HepG2 (cell line): ENCODE measurements around the gene UBE2O. TPM values are rescaled to one million over a fixed set of nuclear protein-coding genes. Genes with fewer than 3 reads are reported as not detected.

Experiments
- ATRX ChIP-seq: sonication (generic); formaldehyde crosslinking; IDR thresholded peaks from 2 replicates; pipeline ENCODE4 v1.4.0; 2020; ENCODE audit warnings: missing genetic modification reagents, borderline replicate concordance
- CHD4 ChIP-seq: fragments of 200-600 bp; sonication (generic); IDR thresholded peaks from 2 replicates; pipeline ENCODE4 v1.7.0; 2017; ENCODE audit warnings: mild to moderate bottlenecking, low read length, borderline replicate concordance
- DR1 ChIP-seq: sonication (generic); formaldehyde crosslinking; IDR thresholded peaks from 2 replicates; pipeline ENCODE4 v1.8.0; 2021; ENCODE audit warnings: mild to moderate bottlenecking, missing genetic modification reagents, inconsistent platforms
- JUND ChIP-seq: sonication (generic); formaldehyde crosslinking; IDR thresholded peaks from 2 replicates; pipeline ENCODE4 v1.8.0; 2022; ENCODE audit warnings: mild to moderate bottlenecking, missing genetic modification reagents
- KDM1A ChIP-seq: IDR thresholded peaks from 2 replicates; pipeline ENCODE4 v1.6.1; 2016; ENCODE audit warnings: missing compliant biosample characterization
- KLF6 ChIP-seq: IDR thresholded peaks from 2 replicates; pipeline ENCODE4 v1.8.0; 2016; ENCODE audit warnings: missing biosample characterization, missing genetic modification reagents
- NPAS2 ChIP-seq: sonication (generic); formaldehyde crosslinking; IDR thresholded peaks from 2 replicates; pipeline ENCODE4 v1.8.0; 2022; ENCODE audit warnings: mild to moderate bottlenecking, missing genetic modification reagents, borderline replicate concordance
- NRL ChIP-seq: sonication (generic); formaldehyde crosslinking; IDR thresholded peaks from 2 replicates; pipeline ENCODE4 v1.5.0; 2020; ENCODE audit warnings: missing genetic modification reagents, mild to moderate bottlenecking, moderate library complexity, borderline replicate concordance
- PAF1 ChIP-seq: IDR thresholded peaks from 2 replicates; pipeline ENCODE4 v1.6.1; 2016; ENCODE audit warnings: missing genetic modification reagents, missing compliant biosample characterization
- RBM22 ChIP-seq: fragments of 200-400 bp; formaldehyde crosslinking; optimal IDR thresholded peaks from 2 replicates; pipeline ENCODE3; 2017; ENCODE audit warnings: mild to moderate bottlenecking, low read length, moderate library complexity
- SOX6 ChIP-seq, 2 experiments: fragments of 450-650 bp in 1 of 2; sonication (generic) in 1 of 2; formaldehyde crosslinking in 1 of 2; IDR thresholded peaks; 2 replicates each; pipeline versions ENCODE4 v1.4.0 to v1.6.1; 2017 to 2020; ENCODE audit warnings: antibody characterized with exemption in 1 of 2, mild to moderate bottlenecking in 1 of 2, missing genetic modification reagents in 1 of 2
- SPEN ChIP-seq: sonication (generic); formaldehyde crosslinking; IDR thresholded peaks from 2 replicates; pipeline ENCODE4 v1.5.1; 2020; ENCODE audit warnings: low read depth, mild to moderate bottlenecking, missing genetic modification reagents
- SUZ12 ChIP-seq: fragments of 150-350 bp; IDR thresholded peaks from 2 replicates; pipeline ENCODE4 v1.6.1; 2014; ENCODE audit warnings: low read depth, low read length
- TEAD3 ChIP-seq: optimal IDR thresholded peaks from 2 replicates; pipeline ENCODE3; 2016; ENCODE audit warnings: borderline replicate concordance
- ZFX ChIP-seq: sonication (generic); formaldehyde crosslinking; IDR thresholded peaks from 2 replicates; pipeline ENCODE4 v1.4.0; 2020; ENCODE audit warnings: mild to moderate bottlenecking, low read depth, missing genetic modification reagents, moderate library complexity
- ZNF10 ChIP-seq: sonication (generic); formaldehyde crosslinking; IDR thresholded peaks from 2 replicates; pipeline ENCODE4 v1.4.0; 2020; ENCODE audit warnings: mild to moderate bottlenecking, low read depth, missing genetic modification reagents, borderline replicate concordance
- ZNF224 ChIP-seq: sonication (generic); formaldehyde crosslinking; IDR thresholded peaks from 2 replicates; pipeline ENCODE4 v1.5.0; 2020; ENCODE audit warnings: mild to moderate bottlenecking, missing genetic modification reagents
- ZNF350 ChIP-seq: sonication (generic); formaldehyde crosslinking; IDR thresholded peaks from 2 replicates; pipeline ENCODE4 v1.4.0; 2020; ENCODE audit warnings: mild to moderate bottlenecking, low read depth, missing genetic modification reagents, borderline replicate concordance
- ZNF558 ChIP-seq: sonication (generic); formaldehyde crosslinking; IDR thresholded peaks from 2 replicates; pipeline ENCODE4 v1.9.0; 2022; ENCODE audit warnings: mild to moderate bottlenecking, missing genetic modification reagents, borderline replicate concordance
- polyA plus RNA-seq, 8 experiments: library from polyadenylated mRNA; depleted of rRNA in 3 of 8; stranded (reverse) in 7 of 8; unstranded in 1 of 8; fragments of >200 nt; fragmentation: Illumina TruSeq in 4 of 8; extraction: Trizol in 4 of 8; gene quantifications; 2 replicates each; pipeline versions ENCODE4 v1.2.1 to v1.2.3, GENCODE V29; 2011 to 2016; ENCODE audit warnings: low read depth in 4 of 8, missing spikeins in 1 of 8, mixed read lengths in 1 of 8; ENCODE audit not compliant: insufficient read depth in 1 of 8
- total RNA-seq, 5 experiments: library from RNA; depleted of rRNA; stranded (reverse); fragments of >200 nt; fragmentation: Illumina TruSeq; extraction: Trizol; gene quantifications; 2 replicates each; pipeline ENCODE4 v1.2.3, GENCODE V29; 2016; ENCODE audit warnings: low read depth in 1 of 5
- TF ChIP-seq, protein P1 (sequence below): IDR thresholded peaks from 2 replicates; pipeline ENCODE4 v1.6.1; 2016; ENCODE audit warnings: missing compliant biosample characterization, missing genetic modification reagents, borderline replicate concordance
- TF ChIP-seq, protein P2 (sequence below): sonication (generic); formaldehyde crosslinking; IDR thresholded peaks from 2 replicates; pipeline ENCODE4 v1.8.1; 2023; ENCODE audit warnings: mild to moderate bottlenecking, missing genetic modification reagents, borderline replicate concordance
- TF ChIP-seq, protein P3 (sequence below): sonication (generic); formaldehyde crosslinking; IDR thresholded peaks from 2 replicates; pipeline ENCODE4 v1.4.0; 2020; ENCODE audit warnings: mild to moderate bottlenecking, low read depth, missing genetic modification reagents
- TF ChIP-seq, protein P4 (sequence below): sonication (generic); formaldehyde crosslinking; IDR thresholded peaks from 2 replicates; pipeline ENCODE4 v1.4.0; 2020; ENCODE audit warnings: missing genetic modification reagents
- TF ChIP-seq, protein P5 (sequence below): sonication (generic); formaldehyde crosslinking; IDR thresholded peaks from 2 replicates; pipeline ENCODE4 v1.8.1; 2022; ENCODE audit warnings: mild to moderate bottlenecking, missing genetic modification reagents

The UBE2O gene
- total and polyA plus RNA-seq, 2 of the 13 experiments (the other 11 are each of a cell fraction or from before 2014, with no cell fraction given), result 21.5 to 23.5 TPM

DNA sequence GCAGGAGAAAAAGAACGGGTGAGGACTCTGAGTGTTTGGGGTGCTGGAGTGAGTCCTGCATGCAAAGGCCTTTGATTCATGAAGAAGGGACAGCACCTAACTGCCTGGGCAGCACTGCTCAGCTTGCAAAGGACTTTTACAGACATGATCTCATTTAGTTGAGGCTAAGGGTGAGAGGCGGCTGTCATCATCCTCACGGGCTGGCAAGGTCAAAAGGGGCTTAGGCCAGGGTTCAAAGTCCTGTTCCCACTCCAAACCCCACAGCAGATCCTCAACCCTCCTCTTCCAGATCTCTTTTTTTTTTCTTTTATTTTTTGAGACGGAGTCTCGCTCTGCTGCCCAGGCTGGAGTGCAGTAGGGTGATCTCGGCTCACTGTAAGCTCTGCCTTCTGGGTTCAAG, 43.5 kb upstream of the UBE2O start (continued):
- TF ChIP-seq, protein P1, sequence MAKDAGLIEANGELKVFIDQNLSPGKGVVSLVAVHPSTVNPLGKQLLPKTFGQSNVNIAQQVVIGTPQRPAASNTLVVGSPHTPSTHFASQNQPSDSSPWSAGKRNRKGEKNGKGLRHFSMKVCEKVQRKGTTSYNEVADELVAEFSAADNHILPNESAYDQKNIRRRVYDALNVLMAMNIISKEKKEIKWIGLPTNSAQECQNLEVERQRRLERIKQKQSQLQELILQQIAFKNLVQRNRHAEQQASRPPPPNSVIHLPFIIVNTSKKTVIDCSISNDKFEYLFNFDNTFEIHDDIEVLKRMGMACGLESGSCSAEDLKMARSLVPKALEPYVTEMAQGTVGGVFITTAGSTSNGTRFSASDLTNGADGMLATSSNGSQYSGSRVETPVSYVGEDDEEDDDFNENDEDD (CRISPR knock-in tag), result no peak
- TF ChIP-seq RBM22 (peak; percentile 6), TEAD3 (CRISPR knock-in tag) (peak; percentile 24), SUZ12 (no peak), ZNF558 (CRISPR knock-in tag) (no peak), ZNF224 (CRISPR knock-in tag) (no peak), DR1 (CRISPR knock-in tag) (no peak), ZNF10 (CRISPR knock-in tag) (no peak), NRL (CRISPR knock-in tag) (0 out of 2 replicates have a peak, but pooled peaks have one; percentile 15), JUND (CRISPR knock-in tag) (no peak), KLF6 (CRISPR knock-in tag) (no peak), ATRX (CRISPR knock-in tag) (no peak), ZNF350 (no peak), NPAS2 (no peak), SOX6 (IDR thresholded peaks at IDR 0.05) (no peak), SOX6 (CRISPR knock-in tag; IDR thresholded peaks at IDR 0.05) (no peak), KDM1A (CRISPR knock-in tag) (no peak), PAF1 (CRISPR knock-in tag) (no peak), SPEN (CRISPR knock-in tag) (no peak), ZFX (CRISPR knock-in tag) (no peak), CHD4 (no peak)
- TF ChIP-seq, protein P2, sequence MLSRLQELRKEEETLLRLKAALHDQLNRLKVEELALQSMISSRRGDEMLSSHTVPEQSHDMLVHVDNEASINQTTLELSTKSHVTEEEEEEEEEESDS (CRISPR knock-in tag), result no peak
- TF ChIP-seq, protein P3, sequence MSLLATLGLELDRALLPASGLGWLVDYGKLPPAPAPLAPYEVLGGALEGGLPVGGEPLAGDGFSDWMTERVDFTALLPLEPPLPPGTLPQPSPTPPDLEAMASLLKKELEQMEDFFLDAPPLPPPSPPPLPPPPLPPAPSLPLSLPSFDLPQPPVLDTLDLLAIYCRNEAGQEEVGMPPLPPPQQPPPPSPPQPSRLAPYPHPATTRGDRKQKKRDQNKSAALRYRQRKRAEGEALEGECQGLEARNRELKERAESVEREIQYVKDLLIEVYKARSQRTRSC (CRISPR knock-in tag), result no peak
- TF ChIP-seq, protein P4, sequence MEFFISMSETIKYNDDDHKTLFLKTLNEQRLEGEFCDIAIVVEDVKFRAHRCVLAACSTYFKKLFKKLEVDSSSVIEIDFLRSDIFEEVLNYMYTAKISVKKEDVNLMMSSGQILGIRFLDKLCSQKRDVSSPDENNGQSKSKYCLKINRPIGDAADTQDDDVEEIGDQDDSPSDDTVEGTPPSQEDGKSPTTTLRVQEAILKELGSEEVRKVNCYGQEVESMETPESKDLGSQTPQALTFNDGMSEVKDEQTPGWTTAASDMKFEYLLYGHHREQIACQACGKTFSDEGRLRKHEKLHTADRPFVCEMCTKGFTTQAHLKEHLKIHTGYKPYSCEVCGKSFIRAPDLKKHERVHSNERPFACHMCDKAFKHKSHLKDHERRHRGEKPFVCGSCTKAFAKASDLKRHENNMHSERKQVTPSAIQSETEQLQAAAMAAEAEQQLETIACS (CRISPR knock-in tag), result no peak
- TF ChIP-seq, protein P5, sequence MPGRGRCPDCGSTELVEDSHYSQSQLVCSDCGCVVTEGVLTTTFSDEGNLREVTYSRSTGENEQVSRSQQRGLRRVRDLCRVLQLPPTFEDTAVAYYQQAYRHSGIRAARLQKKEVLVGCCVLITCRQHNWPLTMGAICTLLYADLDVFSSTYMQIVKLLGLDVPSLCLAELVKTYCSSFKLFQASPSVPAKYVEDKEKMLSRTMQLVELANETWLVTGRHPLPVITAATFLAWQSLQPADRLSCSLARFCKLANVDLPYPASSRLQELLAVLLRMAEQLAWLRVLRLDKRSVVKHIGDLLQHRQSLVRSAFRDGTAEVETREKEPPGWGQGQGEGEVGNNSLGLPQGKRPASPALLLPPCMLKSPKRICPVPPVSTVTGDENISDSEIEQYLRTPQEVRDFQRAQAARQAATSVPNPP (CRISPR knock-in tag), result no peak
